HepG2 (cell line): ENCODE data around the gene PPP1R12B.
"Not testable (repeated sequence)": the region's sequence is repeated elsewhere in the genome, so short reads cannot be mapped to it uniquely, and the experiment has no call there.

Experiments used
- CHD2 ChIP-seq: IDR thresholded peaks from 2 replicates; pipeline ENCODE4 v1.6.1; 2011; ENCODE audit warnings: low read depth, low read length, improper control_type of control experiment
- EEA1 ChIP-seq: sonication (generic); formaldehyde crosslinking; IDR thresholded peaks from 2 replicates; pipeline ENCODE4 v1.5.1; 2020; ENCODE audit warnings: mild to moderate bottlenecking, missing genetic modification reagents, borderline replicate concordance
- FOXJ3 ChIP-seq: sonication (generic); formaldehyde crosslinking; IDR thresholded peaks from 2 replicates; pipeline ENCODE4 v1.4.0; 2020; ENCODE audit warnings: missing genetic modification reagents, mild to moderate bottlenecking, borderline replicate concordance
- JDP2 ChIP-seq: sonication (generic); formaldehyde crosslinking; IDR thresholded peaks from 2 replicates; pipeline ENCODE4 v1.8.1; 2022; ENCODE audit warnings: missing genetic modification reagents, borderline replicate concordance
- MBNL3 ChIP-seq: fragments of 250-450 bp; sonication (Bioruptor Pico); conservative IDR thresholded peaks from 2 replicates; pipeline ENCODE4 v1.8.0; 2022; ENCODE audit warnings: mild to moderate bottlenecking, inconsistent platforms
- MYNN ChIP-seq: sonication (generic); formaldehyde crosslinking; IDR thresholded peaks from 2 replicates; pipeline ENCODE4 v1.4.0; 2020; ENCODE audit warnings: mild to moderate bottlenecking, low read depth, missing genetic modification reagents
- POLR2A ChIP-seq, 2 experiments: IDR thresholded peaks; 2 replicates each; pipeline ENCODE4 v1.6.1; 2011; ENCODE audit warnings: low read depth in 2 of 2, low read length in 2 of 2, mild to moderate bottlenecking in 1 of 2, moderate library complexity in 1 of 2; ENCODE audit not compliant: insufficient read depth in 1 of 2
- REPIN1 ChIP-seq: sonication (generic); formaldehyde crosslinking; IDR thresholded peaks from 2 replicates; pipeline ENCODE4 v1.8.0; 2022; ENCODE audit warnings: missing genetic modification reagents, low read depth, mild to moderate bottlenecking, borderline replicate concordance
- SMC3 ChIP-seq: IDR thresholded peaks from 2 replicates; pipeline ENCODE4 v1.6.1; 2011; ENCODE audit warnings: low read length, improper control_type of control experiment
- ZBTB7A ChIP-seq: sonication (generic); formaldehyde crosslinking; IDR thresholded peaks from 2 replicates; pipeline ENCODE4 v1.8.0; 2022; ENCODE audit warnings: mild to moderate bottlenecking, missing genetic modification reagents
- ZKSCAN8 ChIP-seq: IDR thresholded peaks from 2 replicates; pipeline ENCODE4 v1.6.1; 2016; ENCODE audit warnings: borderline replicate concordance, missing genetic modification reagents, missing compliant biosample characterization
- ZNF558 ChIP-seq: sonication (generic); formaldehyde crosslinking; IDR thresholded peaks from 2 replicates; pipeline ENCODE4 v1.9.0; 2022; ENCODE audit warnings: mild to moderate bottlenecking, missing genetic modification reagents, borderline replicate concordance
- ZSCAN29 ChIP-seq: sonication (generic); formaldehyde crosslinking; conservative IDR thresholded peaks from 2 replicates; pipeline ENCODE4 v1.4.0; 2020; ENCODE audit warnings: mild to moderate bottlenecking, missing genetic modification reagents
- TF ChIP-seq, protein P1 (sequence below): IDR thresholded peaks from 2 replicates; pipeline ENCODE4 v1.6.1; 2012; ENCODE audit warnings: inconsistent platforms

DNA sequence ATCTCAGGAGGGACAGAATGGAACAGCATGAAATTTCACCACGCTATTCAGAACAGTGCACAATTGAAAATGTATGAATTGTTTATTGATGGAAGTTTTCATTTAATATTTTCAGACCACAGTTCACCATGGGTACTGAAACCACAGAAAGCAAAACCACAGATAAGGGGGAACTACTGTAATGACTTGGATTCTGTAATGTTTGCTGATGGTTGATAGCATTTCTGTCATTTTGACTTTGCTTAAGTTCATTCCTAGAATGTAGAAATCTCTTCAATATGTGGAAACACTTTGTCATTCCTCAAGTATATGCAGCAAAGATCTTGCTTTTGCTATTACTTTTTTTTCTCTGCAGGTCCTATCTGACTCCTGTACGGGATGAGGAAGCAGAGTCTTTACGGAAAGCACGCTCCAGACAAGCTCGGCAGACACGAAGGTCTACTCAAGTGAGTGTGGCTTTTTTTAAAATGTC is 139.7 kb downstream of the PPP1R12B start:
- TF ChIP-seq SMC3; MYNN (CRISPR knock-in tag); FOXJ3; REPIN1 (CRISPR knock-in tag); MBNL3 (CRISPR knock-in tag); CHD2; ZSCAN29 (CRISPR knock-in tag); ZNF558 (CRISPR knock-in tag); ZBTB7A; ZKSCAN8; EEA1; POLR2A (IDR thresholded peaks at IDR 0.05; ENCODE audit: insufficient read depth in 1 of 2, low read depth in 2 of 2, low read length in 2 of 2); JDP2 (CRISPR knock-in tag): not testable (repeated sequence)
- TF ChIP-seq, protein P1, sequence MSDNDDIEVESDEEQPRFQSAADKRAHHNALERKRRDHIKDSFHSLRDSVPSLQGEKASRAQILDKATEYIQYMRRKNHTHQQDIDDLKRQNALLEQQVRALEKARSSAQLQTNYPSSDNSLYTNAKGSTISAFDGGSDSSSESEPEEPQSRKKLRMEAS = not testable (repeated sequence)
